Small intestine (tissue), 7 donors: ENCODE results near the gene CEP350. TPM values are rescaled to one million over a fixed set of nuclear protein-coding genes. Genes with fewer than 3 reads are reported as not detected.

Experiments
- DNase-seq, 2 donors: peaks; one replicate each; pipeline versions ENCODE4 v3.0.0 to v3.0.0-alpha.2; 2013
- FAIRE-seq: peaks from 2 replicates; lab custom pipeline; 2012; peaks lifted over from hg19 to GRCh38; lab: Jason Lieb, UNC
- H3K27ac ChIP-seq, 3 donors: one replicate each; pipeline ENCODE4 v1.5.1; 2013; ENCODE audit warnings: low read length in 2 of 3, mild to moderate bottlenecking in 2 of 3, control low read depth in 1 of 3, inconsistent platforms in 1 of 3, low read depth in 1 of 3, moderate library complexity in 1 of 3
- H3K27me3 ChIP-seq, 3 donors: one replicate each; pipeline ENCODE4 v1.6.1; 2013; ENCODE audit warnings: low read length in 3 of 3, inconsistent platforms in 1 of 3; ENCODE audit not compliant: control insufficient read depth in 3 of 3, insufficient read depth in 3 of 3
- H3K36me3 ChIP-seq, 3 donors: one replicate each; pipeline ENCODE4 v1.6.1; 2013; ENCODE audit warnings: low read length in 3 of 3, inconsistent platforms in 1 of 3, low read depth in 1 of 3, mild to moderate bottlenecking in 1 of 3, moderate library complexity in 1 of 3; ENCODE audit not compliant: control insufficient read depth in 3 of 3, insufficient read depth in 2 of 3
- H3K4me1 ChIP-seq, 3 donors: one replicate each; pipeline ENCODE4 v1.6.1; 2013; ENCODE audit warnings: low read length in 2 of 3, inconsistent platforms in 1 of 3, low read depth in 1 of 3, mild to moderate bottlenecking in 1 of 3, moderate library complexity in 1 of 3; ENCODE audit not compliant: control insufficient read depth in 3 of 3, insufficient read depth in 2 of 3
- H3K4me3 ChIP-seq, 3 donors: one replicate each; pipeline ENCODE4 v1.5.1; 2013; ENCODE audit warnings: low read length in 3 of 3, control low read depth in 1 of 3, inconsistent platforms in 1 of 3, low read depth in 1 of 3, mild to moderate bottlenecking in 1 of 3, moderate library complexity in 1 of 3
- H3K9me3 ChIP-seq, 2 donors: one replicate each; pipeline ENCODE4 v1.6.1; 2013; ENCODE audit warnings: low read depth in 1 of 2, low read length in 1 of 2; ENCODE audit not compliant: control insufficient read depth in 2 of 2, insufficient read depth in 1 of 2
- WGBS, 3 donors: extraction: QIAGEN DNeasy Blood & Tissue Kit; methylation state at CpG; one replicate each; pipeline ENCODE4 v1.1.7; 2013; 5-methylcytosine and 5-hydroxymethylcytosine counted together
- polyA plus RNA-seq, 4 donors: library from polyadenylated mRNA; stranded (reverse) in 3 of 4; unstranded in 1 of 4; fragments of 200-250 nt in 3 of 4; fragments of 120-200 nt in 1 of 4; gene quantifications; one replicate each; pipeline versions ENCODE4 v1.2.1 to v1.2.3, GENCODE V29; 2013
- donor health status: healthy with polysubstance abuse.
- donor health status: control.
- donor health status: control.
- donor health status: Bipolar disorder and iron deficiency.
- donor health status: healthy.

Gene CEP350
- polyA plus RNA-seq, 4 donors: 5.9 to 53.2 (median 9.2) TPM

DNA sequence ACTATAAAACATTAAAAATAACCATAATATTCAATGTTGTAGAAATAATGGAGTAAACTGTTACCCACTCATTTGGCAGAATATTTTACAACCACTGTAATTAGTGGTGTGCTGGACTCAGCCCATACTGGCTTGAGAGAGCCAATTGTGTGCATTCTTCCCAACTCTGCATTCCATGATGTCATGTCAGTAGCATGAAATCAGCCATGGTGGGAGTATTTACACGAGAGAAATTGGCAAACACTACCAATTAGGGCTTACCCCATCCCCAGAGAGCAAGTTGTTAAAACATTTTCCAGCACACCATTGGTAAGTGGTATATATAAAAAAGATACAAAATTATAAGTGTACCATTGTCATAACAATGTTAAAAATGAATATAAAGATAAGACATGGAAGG, 180.9 kb downstream of the CEP350 start:
- FAIRE-seq (no peak), DNase-seq (no peak)
- H3K36me3 ChIP-seq: no peaks in the 10 kb centered on the region
- H3K27me3 ChIP-seq: peaks cover 0 to 3% (median 0%) of the 10 kb centered on the region in 3 donors
- no peak overlapping the region for H3K27ac ChIP-seq
- H3K4me3 ChIP-seq: no peak overlapping the region
- 29 to 42% (median 38%) methylated on average over 1 of the region's 1 CpG for WGBS, 3 donors
- peaks cover 0 to 4% of the 10 kb centered on the region in 2 donors for H3K9me3 ChIP-seq
- H3K4me1 ChIP-seq: no peaks in the 10 kb centered on the region

DNA sequence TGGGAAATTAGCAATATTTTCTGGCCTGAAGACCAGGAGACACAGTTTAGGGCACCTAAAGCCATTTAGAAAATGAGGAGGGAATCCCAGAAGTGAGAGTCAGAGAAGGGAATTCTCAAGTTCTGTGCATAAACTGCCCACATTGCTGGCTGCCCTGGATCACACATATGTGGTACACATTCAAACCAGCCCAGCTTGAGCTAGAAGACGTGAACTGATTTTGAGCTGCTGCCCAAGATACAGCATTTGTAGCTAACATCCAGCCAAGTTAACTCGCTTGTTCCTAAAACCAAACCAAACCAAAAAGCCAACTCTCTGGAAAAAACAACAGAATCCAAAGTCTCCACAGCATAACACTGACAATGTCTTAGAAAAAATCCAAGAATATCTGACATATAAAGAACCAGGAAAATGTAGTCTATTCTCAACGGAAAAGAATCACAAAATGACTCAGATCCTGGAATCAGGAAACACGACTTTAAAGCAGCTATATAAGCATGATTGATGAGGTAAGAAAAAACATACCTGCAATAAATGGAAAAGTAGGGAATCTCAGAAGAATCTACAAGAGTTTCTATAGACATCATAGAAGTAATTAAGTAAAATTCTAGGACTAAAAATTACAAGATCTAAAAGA, 181.8 kb downstream of the CEP350 start:
- H3K4me3 ChIP-seq: no peak overlapping the region
- FAIRE-seq (no peak), DNase-seq (no peak)
- 66 to 69% (median 67%) methylated on average over 4 of the region's 4 CpGs for WGBS, 3 donors
- H3K27me3 ChIP-seq: peaks cover 0 to 3% (median 0%) of the 10 kb centered on the region in 3 donors
- H3K9me3 ChIP-seq: peaks cover 0 to 4% of the 10 kb centered on the region in 2 donors
- H3K4me1 ChIP-seq: no peaks in the 10 kb centered on the region
- H3K27ac ChIP-seq: no peak overlapping the region
- no peaks in the 10 kb centered on the region for H3K36me3 ChIP-seq

DNA sequence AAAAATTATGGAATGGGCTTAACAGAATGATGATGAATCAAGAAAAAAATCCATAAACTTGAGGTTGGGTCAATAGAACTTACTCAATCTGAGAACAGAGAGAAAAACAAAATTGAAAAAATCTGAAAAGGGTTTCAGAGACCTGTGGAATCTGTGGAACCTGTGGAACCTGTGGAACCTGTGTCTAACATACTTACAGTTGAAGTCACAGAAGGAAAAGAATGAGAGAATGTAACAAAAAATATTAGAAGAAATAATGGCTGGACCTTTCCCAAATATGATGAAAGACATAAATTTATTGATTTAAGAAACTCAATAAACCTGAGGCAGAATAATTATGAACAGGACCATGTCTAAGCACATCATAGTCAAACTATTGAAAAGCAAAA, 182.4 kb downstream of the CEP350 start:
- no peak for FAIRE-seq
- H3K27me3 ChIP-seq: peaks cover 0 to 3% (median 0%) of the 10 kb centered on the region in 3 donors
- H3K4me1 ChIP-seq: no peaks in the 10 kb centered on the region
- H3K4me3 ChIP-seq: no peak overlapping the region
- H3K9me3 ChIP-seq: peaks cover 0 to 4% of the 10 kb centered on the region in 2 donors
- no peaks in the 10 kb centered on the region for H3K36me3 ChIP-seq
- no peak overlapping the region for H3K27ac ChIP-seq
- no peak for DNase-seq

DNA sequence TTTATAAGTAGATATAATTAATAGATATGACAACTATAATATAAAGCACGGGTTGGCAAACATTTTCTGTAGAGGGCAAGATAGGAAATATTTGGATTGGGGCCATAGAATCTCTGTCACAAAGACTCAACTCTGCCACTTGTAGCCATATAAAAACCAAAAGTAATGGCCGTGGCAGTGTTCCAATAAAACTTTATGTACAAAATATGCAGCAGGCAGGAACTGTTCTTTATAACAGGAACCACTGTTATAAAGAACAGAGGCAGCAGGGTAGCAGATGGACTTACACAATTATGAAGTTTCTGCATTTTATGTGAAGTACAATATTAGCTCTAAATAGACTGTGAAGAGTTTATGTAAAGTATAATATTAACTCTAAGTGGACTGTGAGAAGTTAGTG, 183.2 kb downstream of the CEP350 start:
- H3K27me3 ChIP-seq: peaks cover 0 to 7% (median 0%) of the 10 kb centered on the region in 3 donors
- peaks cover 0 to 4% of the 10 kb centered on the region in 2 donors for H3K9me3 ChIP-seq
- no peak overlapping the region for H3K27ac ChIP-seq
- no peak for FAIRE-seq
- no peaks in the 10 kb centered on the region for H3K4me1 ChIP-seq
- DNase-seq: no peak
- no peaks in the 10 kb centered on the region for H3K36me3 ChIP-seq
- no peak overlapping the region for H3K4me3 ChIP-seq
- WGBS, 3 donors: 49 to 67% (median 63%) methylated on average over 2 of the region's 2 CpGs

DNA sequence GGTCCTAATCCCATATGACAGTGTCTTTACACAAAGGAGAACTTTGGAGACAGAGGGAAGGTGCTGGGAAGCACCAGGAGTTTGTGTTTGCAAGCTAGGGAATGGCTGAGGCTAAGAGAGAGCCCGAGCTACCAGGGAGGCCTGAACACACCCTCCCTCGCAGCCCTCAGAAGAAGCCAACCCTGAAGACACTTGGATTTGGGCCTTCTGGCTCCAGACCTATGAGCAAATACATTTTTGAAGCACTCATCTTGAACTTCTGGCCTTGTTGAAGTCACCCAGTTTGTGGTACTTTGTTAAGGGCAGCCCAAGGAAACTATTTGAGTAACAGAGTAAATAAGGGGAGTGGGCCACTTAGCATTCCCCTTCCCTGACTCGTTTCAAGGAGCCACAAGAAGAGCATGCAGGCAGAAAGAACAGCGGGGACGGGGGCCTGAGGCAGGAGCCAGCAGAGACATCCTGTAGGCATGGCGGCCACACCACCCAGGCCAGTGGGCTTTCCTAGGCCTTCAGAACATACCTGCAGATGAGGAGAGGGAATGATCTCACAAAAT, 186.8 kb downstream of the CEP350 start:
- Histone ChIP-seq H3K4me1 (no peaks in the 10 kb centered on the region), H3K36me3 (no peaks in the 10 kb centered on the region), H3K4me3 (no peak overlapping the region), H3K9me3 (no peaks in the 10 kb centered on the region), H3K27ac (no peak overlapping the region), H3K27me3 (peaks cover 0 to 3% (median 0%) of the 10 kb centered on the region in 3 donors)
- no peak for DNase-seq
- no peak for FAIRE-seq
- WGBS, 3 donors: 77 to 83% (median 79%) methylated on average over 6 of the region's 6 CpGs

DNA sequence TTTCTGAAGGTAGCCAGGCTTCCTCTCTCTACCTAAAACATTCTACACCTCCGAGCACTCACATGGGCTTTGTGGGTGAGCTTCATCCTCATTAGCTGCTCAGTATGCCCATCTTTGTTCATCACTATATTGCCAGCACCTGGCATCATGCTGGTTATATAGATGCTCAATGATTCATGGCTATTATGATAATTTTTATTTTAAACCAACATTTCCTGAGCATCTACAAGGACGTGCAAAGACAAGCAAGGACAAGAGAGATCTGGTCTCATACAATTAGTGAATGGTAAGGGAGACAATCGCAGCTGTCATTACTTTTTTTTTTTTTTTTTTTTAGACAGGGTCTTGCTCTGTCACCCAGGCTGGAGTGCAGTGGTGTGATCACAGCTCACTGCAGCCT, 188.7 kb downstream of the CEP350 start:
- Histone ChIP-seq H3K4me1 (no peaks in the 10 kb centered on the region), H3K9me3 (no peaks in the 10 kb centered on the region), H3K27ac (no peak overlapping the region), H3K4me3 (no peak overlapping the region), H3K27me3 (peaks cover 0 to 3% (median 0%) of the 10 kb centered on the region in 3 donors), H3K36me3 (no peaks in the 10 kb centered on the region)
- 82 to 89% (median 87%) methylated on average over 3 of the region's 3 CpGs for WGBS, 3 donors
- no peak for DNase-seq
- FAIRE-seq: no peak

DNA sequence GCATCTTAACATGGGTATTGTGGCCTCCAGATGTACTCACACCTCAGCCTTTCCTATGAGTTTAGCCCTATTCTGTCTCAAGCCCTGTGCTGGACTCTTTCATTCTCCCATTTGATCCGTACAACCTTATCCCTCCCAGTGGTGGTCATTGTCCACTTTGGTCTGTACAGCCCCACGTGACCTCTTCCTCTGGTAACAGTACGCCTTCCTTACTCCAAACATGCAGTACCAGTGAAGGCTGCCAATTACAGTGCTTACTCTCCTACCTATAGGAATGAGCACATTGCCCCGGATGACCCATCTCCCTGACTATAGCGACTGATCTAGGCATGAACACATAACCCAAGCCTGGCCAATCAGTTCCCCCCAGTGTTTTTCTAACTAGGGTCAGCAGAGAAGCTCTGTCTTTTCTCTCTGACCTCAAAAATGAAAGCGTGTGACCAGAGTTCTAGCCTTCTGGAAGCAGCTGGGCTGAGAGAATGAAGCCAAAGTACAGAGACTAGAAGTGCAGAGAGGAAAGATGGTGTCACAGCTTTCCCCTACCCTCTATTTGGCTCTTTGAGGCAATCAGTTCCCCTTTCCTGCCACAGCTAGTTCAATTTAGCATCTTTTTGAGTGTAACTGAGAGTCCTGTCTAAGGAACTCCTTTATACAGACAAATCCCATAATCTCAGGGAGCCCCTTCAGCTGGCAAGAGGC, 190.2 kb downstream of the CEP350 start:
- peaks cover 0 to 3% (median 0%) of the 10 kb centered on the region in 3 donors for H3K27me3 ChIP-seq
- no peak overlapping the region for H3K4me3 ChIP-seq
- no peaks in the 10 kb centered on the region for H3K9me3 ChIP-seq
- WGBS, 3 donors: 52 to 67% (median 59%) methylated on average over 6 of the region's 6 CpGs
- H3K27ac ChIP-seq: peak overlapping the region in 1 of 3 donors; percentile 9
- no peak for DNase-seq
- no peaks in the 10 kb centered on the region for H3K4me1 ChIP-seq
- no peak for FAIRE-seq
- no peaks in the 10 kb centered on the region for H3K36me3 ChIP-seq

DNA sequence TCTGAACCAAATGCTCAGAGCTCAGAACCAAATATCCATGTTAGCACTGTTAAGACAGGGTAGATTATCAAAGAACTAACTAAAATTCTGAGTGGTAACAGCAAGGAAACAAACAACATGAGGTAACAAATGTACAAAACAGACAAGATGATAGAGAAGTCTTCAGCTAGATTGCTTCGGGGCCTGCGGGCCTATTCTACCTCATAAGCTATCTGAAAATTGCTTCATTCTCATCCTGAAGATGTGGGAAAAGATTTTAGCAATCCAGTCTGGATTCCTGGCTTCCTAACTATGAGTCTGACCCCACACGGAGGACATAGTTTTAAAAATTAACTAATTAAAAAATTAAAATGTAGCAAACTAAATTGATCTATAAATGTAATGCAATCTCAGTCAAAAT, 190.8 kb downstream of the CEP350 start:
- WGBS, 3 donors: 85 to 93% (median 89%) methylated on average over 3 of the region's 3 CpGs
- no peak overlapping the region for H3K4me3 ChIP-seq
- FAIRE-seq (no peak), DNase-seq (no peak)
- peaks cover 0 to 3% (median 0%) of the 10 kb centered on the region in 3 donors for H3K27me3 ChIP-seq
- no peaks in the 10 kb centered on the region for H3K9me3 ChIP-seq
- no peaks in the 10 kb centered on the region for H3K4me1 ChIP-seq
- no peaks in the 10 kb centered on the region for H3K36me3 ChIP-seq
- H3K27ac ChIP-seq: no peak overlapping the region
